Pancreas (tissue), 10 donors: ENCODE results near the gene PIGQ. TPM values are rescaled to one million over a fixed set of nuclear protein-coding genes. Genes with fewer than 3 reads are reported as not detected.

Experiments
- ATAC-seq, 4 donors: fragments of 200-7000 bp; cut with Tn5 transposase; one replicate each; pipeline versions ENCODE4 v1.8.0 to v1.9.1; 2020; ENCODE audit warnings: mild to moderate bottlenecking in 4 of 4, moderate library complexity in 4 of 4
- DNase-seq, 6 donors: peaks; one replicate each; pipeline ENCODE4 v3.0.0-alpha.2; 2020
- FAIRE-seq: peaks from 2 replicates; lab custom pipeline; 2012; peaks lifted over from hg19 to GRCh38; lab: Jason Lieb, UNC
- H3K27ac ChIP-seq, 4 donors: fragments of 200-600 bp; sonication (generic); 1 replicate in 3 of 4; 2 replicates in 1 of 4; pipeline versions ENCODE4 v1.5.0 to v1.8.0; 2020
- H3K27me3 ChIP-seq, 4 donors: fragments of 200-600 bp; one replicate each; pipeline ENCODE4 v1.8.0; 2021
- H3K36me3 ChIP-seq, 3 donors: fragments of 200-600 bp; sonication (generic) in 1 of 3; one replicate each; pipeline versions ENCODE4 v1.5.0 to v1.8.0; 2020 to 2021
- H3K4me1 ChIP-seq, 3 donors: fragments of 200-600 bp; one replicate each; pipeline ENCODE4 v1.8.0; 2021
- H3K4me3 ChIP-seq, 4 donors: fragments of 200-600 bp; sonication (generic) in 2 of 4; one replicate each; pipeline versions ENCODE4 v1.5.0 to v1.8.0; 2020 to 2021
- H3K9me3 ChIP-seq, 4 donors: fragments of 200-600 bp; one replicate each; pipeline ENCODE4 v1.8.0; 2021
- CTCF ChIP-seq, 4 donors: fragments of 200-600 bp; sonication (generic) in 3 of 4; IDR thresholded peaks; one replicate each; pipeline versions ENCODE4 v1.5.0 to v1.8.0; 2021; ENCODE audit warnings: antibody characterized with exemption in 4 of 4
- WGBS, 2 donors: extraction: QIAGEN DNeasy Blood & Tissue Kit; methylation state at CpG; one replicate each; pipeline ENCODE4 v1.1.7; 2013; 5-methylcytosine and 5-hydroxymethylcytosine counted together
- intact Hi-C, 3 donors: fragments of 100-400 bp; cut with DNase I; formaldehyde crosslinking; loops; one replicate each; pipeline versions ENCODE4 v1.11.1 to v1.14.2; 2022
- polyA plus RNA-seq, 2 donors: library from polyadenylated mRNA; stranded (reverse); fragments of 200-250 nt; gene quantifications; one replicate each; pipeline ENCODE4 v1.2.3, GENCODE V29; 2013
- total RNA-seq, 6 donors: library from RNA; stranded (reverse); fragmentation: NEBNext Ultra II Directional in 4 of 6; extraction: Animal tissue kit (Norgen Biotek cat#: 25700) in 4 of 6; gene quantifications; one replicate each; pipeline versions ENCODE4 v1.2.1 to v1.2.4, GENCODE V29; 2021 to 2023
- donor health status: healthy with polysubstance abuse.
- donor health status: DM: no; HTN: no; CAD: no; lungs with moderate emphysema.
- donor health status: DM: no; HTN: no; CAD: no.
- donor health status: control.
- donor health status: control.
- donor health status: Bipolar disorder and iron deficiency.
- donor health status: DM: yes; HTN: yes; CAD: no.
- donor health status: DM: no; HTN: no; CAD: no.
- donor health status: DM: no; HTN: no; CAD: no.
- donor health status: DM: yes; HTN: yes; CAD: no.

PIGQ gene
- total and polyA plus RNA-seq, 8 donors = 29.7 to 165 (median 43.6) TPM

DNA sequence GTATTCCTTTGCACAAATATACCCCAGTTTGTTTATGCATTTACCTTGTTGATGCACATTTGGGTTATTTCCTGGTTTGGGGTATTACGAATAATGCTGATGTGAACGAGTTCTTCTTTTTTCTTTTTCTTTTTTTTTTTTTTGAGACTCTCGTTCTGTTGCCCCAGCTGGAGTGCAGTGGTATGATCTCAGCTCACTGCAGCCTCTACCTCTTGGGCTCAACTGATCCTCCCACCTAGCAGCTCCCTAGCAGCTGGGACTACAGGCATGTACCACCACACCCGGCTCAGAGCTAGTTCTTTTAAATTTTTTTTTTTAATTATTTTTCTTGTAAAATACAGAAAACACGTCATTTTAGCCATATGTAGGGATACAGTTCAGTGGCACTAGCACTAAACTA lies 34.2 kb downstream of the PIGQ start:
- no peak overlapping the region for H3K27ac ChIP-seq
- H3K36me3 ChIP-seq = peaks cover 0 to 6% (median 0%) of the 10 kb centered on the region in 3 donors
- H3K9me3 ChIP-seq = no peaks in the 10 kb centered on the region
- TF ChIP-seq CTCF (IDR thresholded peaks at IDR 0.05) = no peak
- DNase-seq = no peak
- 79 to 84% methylated on average over 5 of the region's 5 CpGs for WGBS, 2 donors
- no peaks in the 10 kb centered on the region for H3K4me1 ChIP-seq
- intact Hi-C loops = no loop called here
- H3K27me3 ChIP-seq = no peaks in the 10 kb centered on the region
- no peak overlapping the region for H3K4me3 ChIP-seq
- FAIRE-seq = no peak
- no peak for ATAC-seq

GRCh38 chr16:606656-607307 lies 37.0 kb downstream of the PIGQ start:
- Histone ChIP-seq H3K4me1 (peaks cover 0 to 5% (median 3%) of the 10 kb centered on the region in 3 donors), H3K27me3 (no peaks in the 10 kb centered on the region), H3K4me3 (no peak overlapping the region), H3K36me3 (no peaks in the 10 kb centered on the region), H3K9me3 (no peaks in the 10 kb centered on the region), H3K27ac (no peak overlapping the region)
- no peak for TF ChIP-seq CTCF (IDR thresholded peaks at IDR 0.05)
- DNase-seq (peak in 1 of 6 donors; percentile 53), FAIRE-seq (no peak), ATAC-seq (no peak)
- 91 to 94% methylated on average over 22 of the region's 22 CpGs for WGBS, 2 donors
- intact Hi-C loops = no loop called here

GRCh38 chr16:608019-608418 lies 38.3 kb downstream of the PIGQ start:
- no peak for TF ChIP-seq CTCF (IDR thresholded peaks at IDR 0.05)
- Histone ChIP-seq H3K27me3 (no peaks in the 10 kb centered on the region), H3K4me3 (no peak overlapping the region), H3K4me1 (peaks cover 0 to 5% (median 3%) of the 10 kb centered on the region in 3 donors), H3K27ac (no peak overlapping the region), H3K36me3 (no peaks in the 10 kb centered on the region), H3K9me3 (no peaks in the 10 kb centered on the region)
- ATAC-seq (no peak), FAIRE-seq (no peak), DNase-seq (no peak)
- WGBS, 2 donors = 77 to 84% methylated on average over 10 of the region's 10 CpGs
- intact Hi-C loops = no loop called here

DNA sequence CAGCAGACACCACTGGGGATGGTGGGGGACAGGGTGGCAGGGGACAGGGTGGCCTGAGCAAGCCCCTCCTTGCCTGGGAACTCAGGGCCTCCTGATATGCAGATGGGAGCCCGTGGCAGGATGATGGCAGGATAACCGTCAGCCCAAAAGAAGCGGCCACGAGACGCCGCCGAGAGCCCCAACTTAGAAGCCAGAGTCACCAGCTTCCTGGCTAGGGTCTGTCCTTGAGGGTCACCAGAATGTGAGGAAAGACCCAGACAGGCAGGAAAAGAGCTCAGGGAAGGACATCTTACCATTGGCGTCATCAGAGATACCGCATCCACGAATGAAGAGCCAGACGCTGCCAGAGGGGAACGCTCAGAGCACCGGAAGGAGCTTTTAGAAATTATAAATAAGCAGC lies 39.5 kb downstream of the PIGQ start:
- no peak for TF ChIP-seq CTCF (IDR thresholded peaks at IDR 0.05)
- no peaks in the 10 kb centered on the region for H3K36me3 ChIP-seq
- no peak overlapping the region for H3K27ac ChIP-seq
- FAIRE-seq (no peak), DNase-seq (no peak), ATAC-seq (no peak)
- no peaks in the 10 kb centered on the region for H3K9me3 ChIP-seq
- H3K4me3 ChIP-seq = no peak overlapping the region
- H3K4me1 ChIP-seq = peaks cover 0 to 5% (median 3%) of the 10 kb centered on the region in 3 donors
- H3K27me3 ChIP-seq = no peaks in the 10 kb centered on the region
- intact Hi-C loops = no loop called here
- 86 to 93% methylated on average over 13 of the region's 13 CpGs for WGBS, 2 donors

GRCh38 chr16:609984-610383 lies 40.2 kb downstream of the PIGQ start:
- intact Hi-C loops = no loop called here

More at GRCh38 chr16:609984-610383, 40.2 kb downstream of the PIGQ start:
- no peaks in the 10 kb centered on the region for H3K9me3 ChIP-seq
- H3K4me3 ChIP-seq = no peak overlapping the region
- TF ChIP-seq CTCF (IDR thresholded peaks at IDR 0.05) = no peak
- DNase-seq = peak in 1 of 6 donors; percentile 76
- H3K27ac ChIP-seq = no peak overlapping the region
- no peak for FAIRE-seq
- no peaks in the 10 kb centered on the region for H3K27me3 ChIP-seq
- WGBS, 2 donors = 86 to 90% methylated on average over 14 of the region's 14 CpGs
- H3K4me1 ChIP-seq = peaks cover 0 to 5% (median 3%) of the 10 kb centered on the region in 3 donors
- peak in 2 of 4 donors; percentile 5 to 14 for ATAC-seq
- H3K36me3 ChIP-seq = no peaks in the 10 kb centered on the region
